Measurements from ENCODE around the gene DENND1A. TPM values are rescaled to one million over a fixed set of nuclear protein-coding genes. Genes with fewer than 3 reads are reported as not detected.

The DENND1A gene
- total RNA-seq, 1 donor from 2014 or later: 15.4 TPM

DNA sequence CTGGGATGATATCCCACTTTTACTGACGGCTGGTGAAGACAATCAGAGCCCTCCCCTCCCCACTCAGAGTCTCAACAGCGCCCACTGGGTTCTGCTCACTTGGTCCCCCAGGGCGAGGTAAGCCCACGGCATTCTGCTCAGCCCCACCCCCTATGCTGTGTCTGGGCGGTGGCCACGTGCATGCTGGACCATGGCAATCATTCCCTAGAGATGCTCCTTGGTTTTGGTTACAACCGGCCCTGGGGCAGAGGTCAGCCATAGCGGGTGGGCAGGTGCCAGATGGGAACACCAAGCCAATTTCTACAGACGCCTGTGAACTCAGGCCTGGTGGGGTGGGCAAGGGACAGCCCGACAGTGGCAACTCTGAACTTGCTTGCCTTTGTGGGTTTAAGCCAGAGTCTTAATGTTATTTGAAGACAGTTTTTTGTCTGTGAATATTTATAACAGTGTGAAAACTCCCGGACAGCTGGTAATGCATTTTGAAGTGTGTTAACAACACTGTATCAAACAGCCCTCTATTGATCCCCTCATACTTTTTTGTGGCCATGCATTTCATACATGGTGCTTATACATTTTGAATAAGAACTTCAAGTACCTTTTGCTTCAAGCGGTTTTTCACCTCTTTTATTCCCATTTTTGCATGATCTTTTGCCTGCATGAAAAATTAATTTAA is 479.7 kb downstream of the DENND1A start:
- TF ChIP-seq, protein P1, sequence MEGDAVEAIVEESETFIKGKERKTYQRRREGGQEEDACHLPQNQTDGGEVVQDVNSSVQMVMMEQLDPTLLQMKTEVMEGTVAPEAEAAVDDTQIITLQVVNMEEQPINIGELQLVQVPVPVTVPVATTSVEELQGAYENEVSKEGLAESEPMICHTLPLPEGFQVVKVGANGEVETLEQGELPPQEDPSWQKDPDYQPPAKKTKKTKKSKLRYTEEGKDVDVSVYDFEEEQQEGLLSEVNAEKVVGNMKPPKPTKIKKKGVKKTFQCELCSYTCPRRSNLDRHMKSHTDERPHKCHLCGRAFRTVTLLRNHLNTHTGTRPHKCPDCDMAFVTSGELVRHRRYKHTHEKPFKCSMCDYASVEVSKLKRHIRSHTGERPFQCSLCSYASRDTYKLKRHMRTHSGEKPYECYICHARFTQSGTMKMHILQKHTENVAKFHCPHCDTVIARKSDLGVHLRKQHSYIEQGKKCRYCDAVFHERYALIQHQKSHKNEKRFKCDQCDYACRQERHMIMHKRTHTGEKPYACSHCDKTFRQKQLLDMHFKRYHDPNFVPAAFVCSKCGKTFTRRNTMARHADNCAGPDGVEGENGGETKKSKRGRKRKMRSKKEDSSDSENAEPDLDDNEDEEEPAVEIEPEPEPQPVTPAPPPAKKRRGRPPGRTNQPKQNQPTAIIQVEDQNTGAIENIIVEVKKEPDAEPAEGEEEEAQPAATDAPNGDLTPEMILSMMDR (IDR thresholded peaks at IDR 0.05): no peak
- DNase-seq: no peak

DNA sequence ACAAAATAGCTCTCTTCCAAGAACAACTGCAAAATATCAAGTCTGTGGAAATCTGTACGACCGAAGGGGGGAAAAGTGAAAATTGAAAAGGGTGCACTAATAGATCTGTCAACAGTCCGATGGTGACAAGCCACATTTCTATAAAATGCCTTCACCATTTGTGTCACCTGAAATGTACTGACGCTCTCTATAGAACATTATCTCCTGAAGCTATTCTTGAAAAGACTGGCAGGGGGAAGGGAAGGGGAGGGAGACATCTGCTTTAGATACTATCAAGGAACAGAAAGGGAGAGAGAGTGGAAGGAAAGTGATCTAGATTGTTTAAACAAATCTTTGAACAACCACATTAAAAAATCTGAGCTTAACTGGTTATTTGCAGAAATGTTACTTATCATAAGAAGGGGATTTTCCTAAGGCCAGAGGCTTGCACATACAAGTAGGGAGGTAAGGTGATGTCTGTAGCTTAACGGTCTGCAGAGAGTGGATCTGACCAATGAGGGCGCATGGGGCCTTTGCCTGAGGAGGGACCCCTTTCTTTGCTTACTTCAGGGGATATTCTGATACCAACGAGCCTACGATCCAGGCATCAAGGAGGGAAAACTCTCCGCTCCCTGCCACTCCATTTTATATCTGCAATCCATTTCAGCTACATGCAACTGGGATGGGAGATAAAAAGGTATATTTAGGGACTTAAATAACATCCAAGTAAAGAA is 481.8 kb downstream of the DENND1A start:
- DNase-seq (no peak), ATAC-seq (no peak)
- Histone ChIP-seq H3K27ac (no peak overlapping the region), H3K9me3 (no peaks in the 10 kb centered on the region), H3K4me3 (no peak overlapping the region), H3K27me3 (no peaks in the 10 kb centered on the region), H3K36me3 (no peaks in the 10 kb centered on the region), H3K4me1 (no peaks in the 10 kb centered on the region)
- TF ChIP-seq, protein P1 (IDR thresholded peaks at IDR 0.05): no peak
- intact Hi-C loops (cut with DNase I): no loop called here

More for the DNA sequence above, 479.7 kb downstream of the DENND1A start:
- Histone ChIP-seq H3K36me3 (no peaks in the 10 kb centered on the region), H3K9me3 (no peaks in the 10 kb centered on the region), H3K27me3 (no peaks in the 10 kb centered on the region), H3K4me1 (no peaks in the 10 kb centered on the region), H3K4me3 (no peak overlapping the region), H3K27ac (no peak overlapping the region)
- ATAC-seq: no peak
- intact Hi-C loops (cut with DNase I): no loop called here

GRCh38 chr9:123445981-123446610 is 483.8 kb downstream of the DENND1A start:
- no peak for ATAC-seq
- Histone ChIP-seq H3K36me3 (no peaks in the 10 kb centered on the region), H3K27me3 (no peaks in the 10 kb centered on the region), H3K27ac (no peak overlapping the region), H3K4me3 (no peak overlapping the region), H3K9me3 (no peaks in the 10 kb centered on the region), H3K4me1 (no peaks in the 10 kb centered on the region)
- DNase-seq: peak; percentile 20
- TF ChIP-seq, protein P1 (IDR thresholded peaks at IDR 0.05): no peak
- intact Hi-C loops (cut with DNase I): no loop called here

- no peak for ATAC-seq
- Histone ChIP-seq H3K36me3 (no peaks in the 10 kb centered on the region), H3K4me3 (no peak overlapping the region), H3K4me1 (no peaks in the 10 kb centered on the region), H3K27ac (no peak overlapping the region), H3K9me3 (no peaks in the 10 kb centered on the region), H3K27me3 (no peaks in the 10 kb centered on the region)
- DNase-seq: no peak
- intact Hi-C loops (cut with DNase I): no loop called here
- TF ChIP-seq, protein P1 (IDR thresholded peaks at IDR 0.05): no peak
Observed at GRCh38 chr9:123445116-123445515, 484.8 kb downstream of the DENND1A start.

GRCh38 chr9:123441769-123442168 is 488.2 kb downstream of the DENND1A start:
- intact Hi-C loops (cut with DNase I): no loop called here
- DNase-seq: no peak
- Histone ChIP-seq H3K4me1 (no peaks in the 10 kb centered on the region), H3K9me3 (no peaks in the 10 kb centered on the region), H3K36me3 (peaks cover 15% of the 10 kb centered on the region), H3K27ac (no peak overlapping the region), H3K27me3 (no peaks in the 10 kb centered on the region), H3K4me3 (no peak overlapping the region)
- TF ChIP-seq, protein P1 (IDR thresholded peaks at IDR 0.05): no peak
- ATAC-seq: no peak

All from upper lobe of right lung (tissue), 1 donor.